Spleen (tissue), 11 donors: ENCODE measurements around the gene RNF123. TPM values are rescaled to one million over a fixed set of nuclear protein-coding genes. Genes with fewer than 3 reads are reported as not detected.
A peak's percentile ranks its signal among the peaks of the same experiment; 100 is the strongest.

ENCODE experiments used
- DNase-seq: peaks from one replicate; pipeline ENCODE4 v3.0.0-alpha.2; 2020
- H3K27ac ChIP-seq, 8 donors: fragments of 200-600 bp; sonication (generic) in 7 of 8; 1 replicate in 4 of 8; 2 replicates in 4 of 8; pipeline versions ENCODE4 v1.5.0 to v1.8.0; 2016 to 2021; ENCODE audit warnings: inconsistent platforms in 4 of 8, mild to moderate bottlenecking in 4 of 8, moderate library complexity in 1 of 8
- H3K27me3 ChIP-seq, 7 donors: fragments of 200-600 bp; sonication (generic) in 6 of 7; replicated peaks in 1 of 7; 1 replicate in 4 of 7; 2 replicates in 3 of 7; pipeline versions ENCODE4 v1.5.0 to v1.8.0; 2016 to 2021; ENCODE audit warnings: inconsistent platforms in 3 of 7, mild to moderate bottlenecking in 1 of 7
- H3K36me3 ChIP-seq, 6 donors: fragments of 200-600 bp; sonication (generic) in 5 of 6; 1 replicate in 4 of 6; 2 replicates in 2 of 6; pipeline versions ENCODE4 v1.5.0 to v1.8.0; 2016 to 2021; ENCODE audit warnings: inconsistent platforms in 2 of 6
- H3K4me1 ChIP-seq, 6 donors: fragments of 200-600 bp; sonication (generic) in 5 of 6; 1 replicate in 3 of 6; 2 replicates in 3 of 6; pipeline versions ENCODE4 v1.5.0 to v1.8.0; 2016 to 2021; ENCODE audit warnings: inconsistent platforms in 3 of 6
- H3K4me3 ChIP-seq, 8 donors: fragments of 200-600 bp; sonication (generic) in 7 of 8; 1 replicate in 4 of 8; 2 replicates in 4 of 8; pipeline versions ENCODE4 v1.5.0 to v1.8.0; 2016 to 2021; ENCODE audit warnings: inconsistent platforms in 4 of 8, mild to moderate bottlenecking in 4 of 8, moderate library complexity in 2 of 8
- H3K9me3 ChIP-seq, 8 donors: fragments of 200-600 bp; sonication (generic) in 7 of 8; 1 replicate in 4 of 8; 2 replicates in 4 of 8; pipeline versions ENCODE4 v1.5.0 to v1.8.0; 2016 to 2021; ENCODE audit warnings: inconsistent platforms in 4 of 8
- POLR2A ChIP-seq, 3 donors: fragments of 450-650 bp; IDR thresholded peaks; one replicate each; pipeline ENCODE4 v1.5.1; 2017; ENCODE audit warnings: antibody characterized with exemption in 3 of 3, mild to moderate bottlenecking in 1 of 3
- POLR2AphosphoS5 ChIP-seq, 3 donors: sonication (generic); formaldehyde crosslinking; IDR thresholded peaks; one replicate each; pipeline ENCODE4 v1.5.1; 2017; ENCODE audit warnings: antibody characterized with exemption in 3 of 3
- WGBS, 5 donors: extraction: QIAGEN DNeasy Blood & Tissue Kit in 3 of 5; methylation state at CpG; one replicate each; pipeline versions ENCODE4 v1.1.5 to v1.1.7; 2013 to 2018; 5-methylcytosine and 5-hydroxymethylcytosine counted together
- intact Hi-C: fragments of 100-400 bp; cut with DNase I; formaldehyde crosslinking; loops from one replicate; pipeline ENCODE4 v1.15.0; 2023; ENCODE audit warnings: low total_unique reads
- polyA plus RNA-seq, 3 donors: library from polyadenylated mRNA; stranded (reverse); fragments of 200-250 nt; gene quantifications; one replicate each; pipeline ENCODE4 v1.2.1, GENCODE V29; 2013
- total RNA-seq, 7 donors: library from RNA; depleted of rRNA in 3 of 7; stranded (reverse); fragments of >200 nt in 3 of 7; fragmentation: NEBNext Ultra II Directional in 4 of 7; extraction: Animal tissue kit (Norgen Biotek cat#: 25700) in 4 of 7; gene quantifications; one replicate each; pipeline versions ENCODE4 v1.1.0 to v1.2.1, GENCODE V29; 2016 to 2021
- TF ChIP-seq, protein P1 (sequence below), 11 experiments: fragments of 200-600 bp in 7 of 11; fragments of 450-650 bp in 4 of 11; sonication (generic) in 4 of 11; IDR thresholded peaks in 8 of 11; conservative IDR thresholded peaks in 3 of 11; 1 replicate in 7 of 11; 2 replicates in 4 of 11; pipeline versions ENCODE4 v1.4.0 to v1.8.0; 2016 to 2021; ENCODE audit warnings: antibody characterized with exemption in 11 of 11, inconsistent platforms in 4 of 11, mild to moderate bottlenecking in 1 of 11
- donor health status: healthy with polysubstance abuse.
- donor health status: DM: no; HTN: no; CAD: no; lungs with moderate emphysema.
- donor health status: DM: no; HTN: no; CAD: no.
- donor health status: Bipolar disorder and iron deficiency.
- donor health status: healthy.
- donor health status: DM: no; HTN: no; CAD: no.
- donor health status: DM: yes; HTN: yes; CAD: no.

Gene RNF123
- total and polyA plus RNA-seq, 10 donors, result 11.6 to 57.5 (median 37.9) TPM

GRCh38 chr3:49675912-49676311, 13.4 kb upstream of the RNF123 start:
- DNase-seq, result no peak
- WGBS, 5 donors, result 92 to 97% (median 96%) methylated on average over 8 to 11 of the region's 11 CpGs
- H3K27me3 ChIP-seq, result no peaks in the 10 kb centered on the region
- H3K4me1 ChIP-seq, result peaks cover 10 to 57% (median 24%) of the 10 kb centered on the region in 6 donors
- peaks cover 0 to 56% (median 51%) of the 10 kb centered on the region in 6 donors for H3K36me3 ChIP-seq
- intact Hi-C loops, result no loop called here
- H3K27ac ChIP-seq, result no peak overlapping the region
- TF ChIP-seq, protein P1, sequence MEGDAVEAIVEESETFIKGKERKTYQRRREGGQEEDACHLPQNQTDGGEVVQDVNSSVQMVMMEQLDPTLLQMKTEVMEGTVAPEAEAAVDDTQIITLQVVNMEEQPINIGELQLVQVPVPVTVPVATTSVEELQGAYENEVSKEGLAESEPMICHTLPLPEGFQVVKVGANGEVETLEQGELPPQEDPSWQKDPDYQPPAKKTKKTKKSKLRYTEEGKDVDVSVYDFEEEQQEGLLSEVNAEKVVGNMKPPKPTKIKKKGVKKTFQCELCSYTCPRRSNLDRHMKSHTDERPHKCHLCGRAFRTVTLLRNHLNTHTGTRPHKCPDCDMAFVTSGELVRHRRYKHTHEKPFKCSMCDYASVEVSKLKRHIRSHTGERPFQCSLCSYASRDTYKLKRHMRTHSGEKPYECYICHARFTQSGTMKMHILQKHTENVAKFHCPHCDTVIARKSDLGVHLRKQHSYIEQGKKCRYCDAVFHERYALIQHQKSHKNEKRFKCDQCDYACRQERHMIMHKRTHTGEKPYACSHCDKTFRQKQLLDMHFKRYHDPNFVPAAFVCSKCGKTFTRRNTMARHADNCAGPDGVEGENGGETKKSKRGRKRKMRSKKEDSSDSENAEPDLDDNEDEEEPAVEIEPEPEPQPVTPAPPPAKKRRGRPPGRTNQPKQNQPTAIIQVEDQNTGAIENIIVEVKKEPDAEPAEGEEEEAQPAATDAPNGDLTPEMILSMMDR (IDR thresholded peaks at IDR 0.05 in 8 of 11, conservative IDR thresholded peaks at IDR 0.05 in 3 of 11), result no peak
- TF ChIP-seq POLR2A (IDR thresholded peaks at IDR 0.05) (no peak), POLR2AphosphoS5 (IDR thresholded peaks at IDR 0.05) (no peak)
- H3K9me3 ChIP-seq, result no peaks in the 10 kb centered on the region
- no peak overlapping the region for H3K4me3 ChIP-seq

DNA sequence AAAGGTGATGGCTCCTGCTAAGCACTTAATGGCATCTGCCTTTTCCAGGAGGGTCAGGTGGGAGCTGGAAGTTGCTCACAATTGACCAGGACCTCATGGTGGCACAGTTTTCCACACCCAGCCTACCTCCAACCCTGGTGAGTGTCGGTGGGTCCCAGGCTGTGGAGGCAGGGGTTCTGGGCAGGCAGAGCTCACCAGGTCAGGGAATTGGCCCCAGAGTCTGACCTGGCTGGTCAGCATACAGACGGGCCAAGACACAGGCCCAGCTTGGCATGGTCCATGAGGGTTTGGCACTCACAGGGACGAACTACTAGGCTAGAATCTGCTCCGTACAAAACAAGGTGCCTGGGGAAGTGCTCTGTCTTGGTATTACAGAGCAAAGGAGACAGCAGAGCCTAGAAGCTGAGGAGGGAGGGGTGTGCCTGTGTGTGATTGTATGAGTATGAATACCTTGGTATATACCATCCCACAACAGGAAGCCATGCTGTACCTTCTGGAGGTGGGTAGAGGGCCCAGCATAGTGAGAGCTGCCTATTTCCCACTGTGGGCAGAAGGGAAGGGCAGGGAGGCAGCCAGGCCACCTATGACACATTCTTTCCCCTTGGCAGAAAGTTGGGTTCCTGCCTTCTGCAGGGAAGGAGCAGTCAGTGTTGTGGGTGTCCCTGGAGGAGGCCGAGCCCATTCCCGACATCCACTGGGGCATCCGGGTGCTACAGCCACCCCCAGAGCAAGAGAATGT, 8.7 kb upstream of the RNF123 start:
- intact Hi-C loops, result no loop called here
- Histone ChIP-seq H3K27ac (no peak overlapping the region), H3K36me3 (peaks cover 0 to 95% (median 84%) of the 10 kb centered on the region in 6 donors), H3K27me3 (peaks cover 0 to 3% (median 0%) of the 10 kb centered on the region in 7 donors), H3K9me3 (no peaks in the 10 kb centered on the region), H3K4me3 (no peak overlapping the region), H3K4me1 (peaks cover 0 to 24% (median 4%) of the 10 kb centered on the region in 6 donors)
- no peak for DNase-seq
- 92 to 98% (median 95%) methylated on average over 4 to 7 of the region's 7 CpGs for WGBS, 5 donors
- peak in 1 of 3 donors; percentile 2 for TF ChIP-seq POLR2AphosphoS5 (IDR thresholded peaks at IDR 0.05)
- TF ChIP-seq, protein P1 (IDR thresholded peaks at IDR 0.05 in 8 of 11, conservative IDR thresholded peaks at IDR 0.05 in 3 of 11), result no peak

GRCh38 chr3:49681232-49681522, 8.2 kb upstream of the RNF123 start:
- H3K9me3 ChIP-seq, result no peaks in the 10 kb centered on the region
- TF ChIP-seq POLR2AphosphoS5 (IDR thresholded peaks at IDR 0.05), result no peak
- TF ChIP-seq, protein P1 (IDR thresholded peaks at IDR 0.05 in 8 of 11, conservative IDR thresholded peaks at IDR 0.05 in 3 of 11), result no peak
- no peak for TF ChIP-seq POLR2A (IDR thresholded peaks at IDR 0.05)
- no peak overlapping the region for H3K4me3 ChIP-seq
- no peak for DNase-seq
- peaks cover 0 to 90% (median 79%) of the 10 kb centered on the region in 6 donors for H3K36me3 ChIP-seq
- 87 to 97% (median 92%) methylated on average over 2 of the region's 2 CpGs for WGBS, 5 donors
- intact Hi-C loops, result no loop called here
- H3K27ac ChIP-seq, result no peak overlapping the region
- peaks cover 0 to 24% (median 5%) of the 10 kb centered on the region in 6 donors for H3K4me1 ChIP-seq
- peaks cover 0 to 8% (median 0%) of the 10 kb centered on the region in 7 donors for H3K27me3 ChIP-seq

- peaks cover 0 to 24% (median 8%) of the 10 kb centered on the region in 6 donors for H3K4me1 ChIP-seq
- no peaks in the 10 kb centered on the region for H3K9me3 ChIP-seq
- H3K36me3 ChIP-seq, result peaks cover 0 to 86% (median 76%) of the 10 kb centered on the region in 6 donors
- TF ChIP-seq, protein P1 (IDR thresholded peaks at IDR 0.05 in 8 of 11, conservative IDR thresholded peaks at IDR 0.05 in 3 of 11), result no peak
- TF ChIP-seq POLR2AphosphoS5 (IDR thresholded peaks at IDR 0.05) (peak in 1 of 3 donors; percentile 20), POLR2A (IDR thresholded peaks at IDR 0.05) (no peak)
- no peak for DNase-seq
- H3K27me3 ChIP-seq, result peaks cover 0 to 12% (median 0%) of the 10 kb centered on the region in 7 donors
- intact Hi-C loops, result no loop called here
- no peak overlapping the region for H3K4me3 ChIP-seq
- H3K27ac ChIP-seq, result no peak overlapping the region
- WGBS, 5 donors, result 81 to 92% (median 87%) methylated on average over 4 of the region's 4 CpGs
These were observed 7.8 kb upstream of the RNF123 start for GRCh38 chr3:49681543-49681942.
